DMS 273 (cell line): Measurements from ENCODE around the gene TBRG1.

ENCODE experiments used
- DNase-seq: peaks from one replicate; lab custom pipeline; 2025; ENCODE audit not compliant: unreplicated experiment; lab: John Stamatoyannopoulos, UW

TBRG1 gene

DNA sequence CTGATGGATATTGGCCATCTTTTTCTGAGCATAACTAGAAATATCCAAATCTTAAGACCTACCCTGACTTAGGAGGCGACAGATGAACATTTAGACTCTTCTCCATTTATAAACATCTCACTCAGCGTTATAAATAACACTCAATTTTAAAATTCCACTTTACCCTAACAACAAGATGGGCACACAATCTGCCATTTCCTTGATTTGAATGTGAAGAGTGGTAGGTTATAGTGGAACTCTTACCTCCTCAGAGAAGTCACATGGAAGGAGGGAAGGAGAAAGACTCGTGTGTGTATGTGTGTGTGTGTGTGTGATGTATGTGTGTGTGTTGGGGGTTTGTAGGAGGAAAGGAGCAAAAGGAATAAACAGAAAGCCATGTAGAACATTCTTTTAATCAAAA, 35.8 kb downstream of the TBRG1 start:
- DNase-seq, result no peak

DNA sequence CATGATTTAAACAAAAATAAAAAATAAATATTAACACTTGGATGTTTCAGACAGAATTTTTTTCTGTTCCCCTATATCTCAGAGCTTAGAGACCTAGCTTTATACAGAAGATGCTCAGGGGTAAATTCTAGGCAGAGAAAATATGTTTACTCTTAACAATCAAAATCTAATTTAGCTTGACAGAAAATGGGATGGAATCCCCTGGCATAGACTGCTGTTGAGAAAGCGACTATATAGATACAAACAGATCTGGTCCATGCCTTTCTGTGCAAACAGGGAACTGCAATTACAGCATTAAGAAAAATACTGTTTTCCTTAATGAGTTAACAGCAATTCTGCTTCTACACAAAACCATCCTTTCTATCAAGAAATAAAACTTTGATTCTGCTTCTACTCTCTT, 36.3 kb downstream of the TBRG1 start:
- no peak for DNase-seq

DNA sequence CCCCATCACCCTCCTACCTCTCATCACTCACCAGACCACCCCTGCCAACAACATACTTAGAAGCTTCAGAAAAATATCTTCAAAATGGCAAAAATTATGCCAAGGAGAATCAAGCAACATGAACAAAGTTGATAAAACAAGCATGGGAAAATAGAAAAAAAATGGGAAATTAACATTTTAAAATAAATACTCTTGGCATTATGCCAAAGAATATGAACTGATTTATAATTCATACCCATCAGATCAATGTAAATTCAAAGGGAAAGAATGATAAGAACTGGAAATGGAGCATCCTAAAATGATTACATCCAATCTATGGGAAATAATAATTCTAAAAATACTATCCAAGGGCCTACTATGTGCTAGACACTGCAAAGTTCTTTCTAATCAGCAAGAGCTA, 38.9 kb downstream of the TBRG1 start:
- DNase-seq, result no peak

DNA sequence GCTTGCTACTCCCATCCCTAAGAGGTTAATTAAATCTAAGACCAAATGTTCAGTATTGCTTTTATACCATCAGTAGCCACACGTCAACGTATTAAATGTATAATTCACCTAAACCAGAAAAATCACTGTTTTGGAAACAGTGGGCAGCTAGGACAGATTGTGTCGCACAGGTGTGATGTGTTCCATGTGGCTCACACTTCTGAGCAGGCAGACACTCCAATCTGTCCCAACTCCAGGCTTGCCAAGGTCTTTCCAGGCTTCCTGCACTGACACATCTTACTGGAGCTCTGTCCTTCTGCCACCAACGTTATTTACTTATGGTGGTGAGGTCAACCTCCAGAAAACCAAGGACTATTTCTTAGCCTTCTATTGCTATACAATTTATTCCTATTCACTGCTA, 39.4 kb downstream of the TBRG1 start:
- peak; percentile 25 for DNase-seq

DNA sequence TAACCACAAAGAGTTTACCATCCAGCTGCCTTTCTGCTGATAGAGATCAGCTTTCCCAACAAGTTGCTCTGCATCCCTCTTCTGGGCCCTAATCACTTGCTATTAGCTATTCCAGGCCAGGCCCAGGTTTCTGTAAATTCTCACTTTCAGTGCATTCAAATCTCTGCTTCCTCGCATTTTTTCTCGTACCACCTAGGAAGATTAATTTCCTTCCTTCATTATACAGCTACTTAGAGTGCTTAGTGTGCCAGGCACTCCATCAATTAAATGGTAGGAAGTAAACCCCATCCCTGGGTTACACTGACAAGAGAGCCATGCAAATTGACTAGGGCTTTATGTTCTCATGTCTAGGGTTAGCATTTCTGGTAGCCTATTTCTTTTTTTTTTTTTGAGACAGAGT, 41.2 kb downstream of the TBRG1 start:
- no peak for DNase-seq

DNA sequence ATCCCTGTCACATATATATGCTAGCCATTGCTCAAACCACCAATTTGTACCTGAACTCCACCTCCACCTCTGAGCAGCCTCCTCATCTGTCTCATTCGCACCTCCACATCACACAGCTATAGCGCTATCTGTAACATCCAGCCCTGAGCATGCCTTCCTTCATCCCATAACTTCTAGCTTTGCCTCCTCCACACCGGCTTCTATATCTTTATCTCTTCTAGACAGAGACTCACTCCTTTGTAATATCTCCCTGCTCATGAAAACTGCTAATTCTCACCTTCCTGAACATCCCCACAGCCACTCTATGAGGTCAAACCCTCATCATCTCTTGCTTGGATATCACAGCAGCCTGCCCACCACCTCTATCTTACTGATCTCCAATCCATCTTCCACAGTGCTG, 44.9 kb downstream of the TBRG1 start:
- DNase-seq, result no peak

DNA sequence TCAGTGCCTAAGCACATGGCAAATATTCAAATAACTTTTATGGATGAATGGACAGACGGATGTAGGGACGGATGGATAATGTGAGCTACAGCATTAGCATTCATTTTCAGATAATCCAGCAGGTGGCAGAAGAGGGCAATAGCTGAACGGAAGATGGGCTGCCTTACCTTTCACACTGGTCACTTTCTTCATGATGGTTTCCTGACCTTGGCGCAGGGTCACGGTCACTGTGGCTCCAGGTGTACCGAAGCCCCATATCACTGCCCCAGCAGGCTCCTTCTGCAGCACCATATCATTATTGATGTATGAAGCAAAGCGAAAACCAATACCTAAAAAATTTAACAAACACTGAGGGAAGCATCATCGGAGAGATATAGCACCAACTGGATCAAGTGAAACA, 46.5 kb downstream of the TBRG1 start:
- DNase-seq, result peak; percentile 43

DNA sequence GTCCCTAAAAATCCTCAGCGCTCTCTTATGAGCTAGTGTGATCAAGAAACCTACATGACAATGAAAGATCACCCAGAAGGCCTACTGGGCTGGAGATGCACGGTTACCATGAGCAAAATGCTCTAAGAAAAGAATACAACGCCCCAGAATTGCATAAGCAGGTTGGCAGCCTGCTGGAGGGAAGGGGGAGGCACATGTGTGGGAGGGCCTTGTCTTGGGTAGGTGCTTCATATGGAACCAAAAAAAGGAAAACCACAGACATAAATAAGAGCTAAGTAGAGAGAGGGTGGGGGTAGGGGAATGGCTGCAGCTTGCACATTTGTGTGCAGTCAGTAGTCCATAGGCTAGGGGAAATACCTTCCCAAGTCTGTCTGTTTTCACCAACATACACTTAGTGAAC, 48.1 kb downstream of the TBRG1 start:
- peak; percentile 16 for DNase-seq

DNA sequence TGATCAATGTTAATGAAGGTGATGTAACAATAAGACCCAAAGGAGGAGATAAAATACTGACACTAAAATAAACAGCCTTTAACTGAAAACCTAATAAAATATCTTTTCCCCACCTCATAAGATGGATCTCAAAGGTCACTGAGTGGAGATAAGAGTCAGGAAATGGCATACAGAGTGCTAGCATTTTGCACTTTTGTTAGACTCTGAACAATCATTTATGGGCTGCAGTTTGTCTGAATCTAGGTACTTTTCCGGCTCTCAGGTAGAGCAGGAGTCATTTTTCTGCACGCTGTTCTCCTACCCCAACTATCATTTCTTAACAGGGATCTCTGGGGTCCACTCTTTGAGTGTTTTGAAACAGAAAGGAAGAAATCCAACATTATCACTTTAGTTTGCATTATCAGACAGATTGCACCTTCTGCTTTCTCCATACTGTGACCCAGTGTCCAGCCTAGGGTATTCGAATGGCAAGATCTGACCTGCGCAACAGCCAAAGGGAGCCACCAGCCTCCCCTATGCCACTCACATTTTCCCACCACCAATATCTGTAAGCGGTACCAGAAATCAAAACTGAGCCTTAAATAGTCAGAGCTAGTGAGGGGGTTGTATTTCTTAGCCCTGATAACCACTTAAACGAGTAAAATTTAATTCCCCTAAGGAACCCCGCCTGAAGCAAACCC, 50.0 kb downstream of the TBRG1 start:
- no peak for DNase-seq

DNA sequence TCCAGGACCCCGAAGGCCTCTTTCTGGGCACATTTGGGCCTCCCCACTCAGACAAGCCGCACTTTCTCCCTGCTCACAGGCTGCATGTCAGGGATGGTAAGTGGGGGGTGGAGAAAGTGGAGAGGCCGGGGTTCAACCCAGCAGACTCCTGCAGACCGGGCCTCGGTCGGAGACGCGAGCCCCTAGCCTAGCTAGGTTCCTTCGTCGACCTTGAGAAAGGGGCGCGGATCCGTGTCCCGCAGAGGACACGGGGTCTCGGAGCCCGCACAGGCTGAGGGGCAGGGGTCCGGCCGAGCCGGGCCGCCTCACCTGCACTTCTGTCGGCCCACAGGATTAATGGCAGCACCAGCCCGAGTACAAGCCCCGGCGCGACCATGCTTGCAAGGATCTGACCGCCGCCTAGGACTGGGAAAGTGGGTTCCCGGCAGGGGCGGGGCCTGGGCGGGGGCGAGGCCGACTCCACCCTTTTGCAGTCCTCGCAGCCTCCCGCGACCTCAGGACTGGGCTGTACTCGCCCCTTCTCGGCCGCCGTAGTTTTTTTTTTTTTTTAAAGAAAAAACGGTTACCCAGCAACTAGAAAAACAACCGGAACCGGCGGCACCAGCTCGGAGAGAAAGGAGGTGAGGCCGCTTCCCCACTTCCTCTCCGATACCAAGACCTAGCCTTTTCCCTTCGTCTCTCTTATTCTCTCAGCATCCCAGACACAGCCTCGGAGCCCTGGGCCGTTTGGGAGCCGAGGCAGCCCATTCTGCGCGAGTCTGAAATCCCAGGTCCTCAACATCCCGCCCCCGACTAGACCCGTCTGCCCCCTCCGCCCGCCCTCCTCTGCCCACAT, 50.9 kb downstream of the TBRG1 start, which contains the start of the genes SIAE and SPA17:
Gene SIAE, minus strand, starts transcription at position 407 of the 835 bp plus-strand sequence. Its CDS starts 31 bp downstream, at position 376.
Gene SPA17, plus strand, starts transcription at position 572 of the 835 bp plus-strand sequence. CDS start 1,361 bp downstream, outside the sequence.
- DNase-seq, result peak; percentile 93

DNA sequence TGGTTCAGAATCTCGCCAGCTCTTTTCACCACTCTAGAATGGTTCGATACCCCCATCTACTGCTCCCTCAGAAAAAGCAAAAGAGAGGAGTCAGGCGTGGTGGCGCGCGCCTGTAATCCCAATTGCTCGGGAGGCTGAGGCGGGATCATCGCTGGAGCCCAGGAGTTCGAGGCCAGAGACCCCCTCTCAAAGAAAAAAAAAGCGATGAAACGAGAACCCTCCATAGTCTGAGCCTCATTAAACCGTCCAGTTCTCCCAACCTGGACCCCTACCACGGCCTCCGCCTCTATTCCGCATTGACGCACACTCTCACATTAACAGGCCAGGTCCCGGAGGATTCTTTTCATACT, 51.5 kb downstream of the TBRG1 start:
- DNase-seq, result no peak

DNA sequence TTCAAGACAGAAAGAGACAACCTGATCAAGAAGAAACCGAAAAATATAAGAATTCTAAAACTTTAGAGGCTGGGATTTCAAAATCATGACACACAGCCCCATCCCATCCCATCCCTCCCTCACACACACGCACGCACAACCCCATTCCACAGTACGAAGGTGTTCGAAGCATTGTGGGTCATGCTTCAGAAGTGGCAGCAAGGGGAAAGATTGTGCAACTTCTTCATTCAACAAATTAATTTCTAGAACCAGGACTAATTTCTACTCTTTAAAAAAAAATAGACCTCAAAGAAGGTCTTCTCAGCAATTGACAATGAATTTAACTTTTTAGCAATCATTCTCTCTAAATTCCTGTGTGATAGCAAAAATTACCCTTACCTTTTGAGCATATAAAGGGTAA, 51.9 kb downstream of the TBRG1 start:
- no peak for DNase-seq

DNA sequence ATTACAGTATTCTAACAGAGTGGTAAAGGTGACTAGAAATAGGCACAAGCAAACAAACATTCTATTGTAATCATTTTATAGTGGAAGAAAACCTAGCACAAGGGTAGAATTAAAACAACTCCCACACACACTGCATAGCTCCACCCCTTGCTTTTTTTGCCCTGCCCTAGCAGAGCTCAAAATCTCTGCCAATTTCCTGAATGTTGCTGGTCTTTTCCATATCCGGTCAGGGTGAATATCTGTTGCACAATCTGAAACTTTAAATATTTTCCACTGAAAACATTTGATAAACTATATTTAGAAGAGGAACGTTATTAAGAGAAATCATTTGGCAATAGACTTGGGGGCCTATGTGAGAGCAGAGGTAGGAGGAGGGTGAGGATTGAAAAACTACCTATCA, 53.7 kb downstream of the TBRG1 start:
- DNase-seq, result no peak

DNA sequence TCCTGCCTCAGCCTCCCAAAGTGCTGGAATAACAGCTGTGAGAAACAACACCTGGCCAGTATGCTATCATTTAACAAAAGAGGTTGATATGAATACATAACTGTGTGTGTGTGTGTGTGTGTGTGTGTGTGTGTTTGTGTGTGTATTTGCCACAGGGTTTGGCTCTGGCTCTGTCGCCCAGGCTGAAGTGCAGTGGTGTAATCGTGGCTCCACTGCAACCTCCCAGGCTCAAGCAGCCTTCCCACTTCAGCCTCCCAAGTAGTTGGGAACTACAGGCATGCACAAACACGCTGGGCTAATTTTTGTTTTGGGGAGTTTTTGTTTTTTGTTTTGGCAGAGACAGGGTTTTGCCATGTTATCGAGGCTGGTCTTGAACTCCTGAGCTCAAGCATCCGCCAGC, 55.8 kb downstream of the TBRG1 start:
- no peak for DNase-seq

DNA sequence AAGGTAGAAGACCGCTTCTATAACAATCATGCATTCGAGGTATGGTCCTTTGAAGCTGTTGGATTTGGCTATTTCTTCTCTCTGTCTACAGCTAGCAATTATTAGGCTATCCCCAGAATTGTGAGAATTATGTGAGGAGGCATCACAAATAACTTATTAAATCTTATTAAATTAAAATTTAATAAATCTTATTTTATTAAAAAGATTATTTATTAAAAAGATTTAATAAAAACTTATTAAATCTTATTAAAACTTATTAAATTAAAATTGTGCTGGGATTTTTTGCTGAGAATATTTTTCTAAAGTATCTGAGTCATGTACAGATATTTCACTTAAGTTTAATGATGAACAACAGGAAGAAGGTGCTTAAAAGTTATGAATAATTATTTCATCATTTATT, 58.8 kb downstream of the TBRG1 start:
- DNase-seq, result no peak

DNA sequence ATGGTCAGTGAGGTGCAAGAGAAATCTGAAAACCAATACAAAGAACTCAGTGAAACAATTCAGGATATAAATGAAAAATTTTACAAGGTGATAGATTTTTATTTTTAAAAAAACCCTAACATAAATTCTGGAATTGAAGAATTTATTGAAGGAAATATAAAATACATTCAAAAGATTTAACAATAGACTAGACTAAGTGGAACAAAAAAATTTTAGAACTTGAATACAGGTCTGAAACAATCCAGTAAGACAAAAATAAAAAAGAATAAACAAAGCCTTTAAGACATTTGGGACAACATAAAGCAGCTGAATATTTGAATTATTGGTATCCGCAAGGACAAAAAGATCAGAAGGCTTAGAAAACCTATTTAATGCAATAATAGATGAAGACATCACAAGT, 59.8 kb downstream of the TBRG1 start:
- no peak for DNase-seq
